WTC11 (cell line): ENCODE data around the gene RAET1E. TPM values are rescaled to one million over a fixed set of nuclear protein-coding genes. Genes with fewer than 3 reads are reported as not detected.

Source experiments
- ATAC-seq: fragments of 200-7000 bp; cut with Tn5 transposase; 2 replicates; pipeline ENCODE4 v1.10.0; 2021; ENCODE audit warnings: mild to moderate bottlenecking, moderate library complexity
- CTCF ChIA-PET: fragments of 300-600 bp; sonication (Branson Sonifier 250); formaldehyde crosslinking; loops from one replicate; lab custom pipeline; 2021; ENCODE audit warnings: antibody characterized with exemption; lab: Charles Lee
- POLR2A ChIA-PET: fragments of 350-600 bp; sonication (Branson Sonifier 250); formaldehyde crosslinking; loops from one replicate; lab custom pipeline; 2021; ENCODE audit warnings: antibody characterized with exemption; lab: Charles Lee
- DNase-seq: peaks from one replicate; pipeline ENCODE4 v3.0.0; 2021; ENCODE audit warnings: low spot score
- H3K27ac Mint-ChIP-seq: 2 replicates; pipeline ENCODE4 v1.8.0; 2021; ENCODE audit warnings: mixed read lengths
- H3K27me3 Mint-ChIP-seq: 2 replicates; pipeline ENCODE4 v1.8.0; 2021; ENCODE audit warnings: low read depth, mild to moderate bottlenecking, moderate library complexity, mixed read lengths
- H3K36me3 Mint-ChIP-seq: 2 replicates; pipeline ENCODE4 v1.8.0; 2021; ENCODE audit warnings: mixed read lengths
- H3K4me1 Mint-ChIP-seq: 2 replicates; pipeline ENCODE4 v1.8.0; 2022; ENCODE audit warnings: mixed read lengths
- H3K4me3 Mint-ChIP-seq: 2 replicates; pipeline ENCODE4 v1.8.0; 2021; ENCODE audit warnings: mild to moderate bottlenecking, moderate library complexity, mixed read lengths
- H3K9me3 Mint-ChIP-seq: 2 replicates; pipeline ENCODE4 v1.8.0; 2021; ENCODE audit warnings: mixed read lengths
- CBFB ChIP-seq: sonication (generic); formaldehyde crosslinking; IDR thresholded peaks from 2 replicates; pipeline ENCODE4 v1.8.1; 2022; ENCODE audit warnings: mild to moderate bottlenecking, low read depth, missing genetic modification reagents
- EMX1 ChIP-seq: fragments of 250-450 bp; sonication (Bioruptor Pico); IDR thresholded peaks from 2 replicates; pipeline ENCODE4 v1.8.0; 2021; ENCODE audit warnings: mild to moderate bottlenecking
- ETV6 ChIP-seq: sonication (generic); formaldehyde crosslinking; IDR thresholded peaks from 2 replicates; pipeline ENCODE4 v1.8.1; 2022; ENCODE audit warnings: mild to moderate bottlenecking, missing genetic modification reagents
- FOXJ3 ChIP-seq: sonication (generic); formaldehyde crosslinking; IDR thresholded peaks from 2 replicates; pipeline ENCODE4 v1.9.0; 2021; ENCODE audit warnings: missing genetic modification reagents, mild to moderate bottlenecking, borderline replicate concordance
- GTF2I ChIP-seq: fragments of 250-450 bp; sonication (Bioruptor Pico); conservative IDR thresholded peaks from 2 replicates; pipeline ENCODE4 v1.4.0; 2021; ENCODE audit warnings: mild to moderate bottlenecking
- MLX ChIP-seq: sonication (generic); formaldehyde crosslinking; IDR thresholded peaks from 2 replicates; pipeline ENCODE4 v1.8.1; 2023; ENCODE audit warnings: mild to moderate bottlenecking, missing genetic modification reagents, moderate library complexity
- MYBL2 ChIP-seq: sonication (generic); formaldehyde crosslinking; IDR thresholded peaks from 2 replicates; pipeline ENCODE4 v1.8.1; 2023; ENCODE audit warnings: mild to moderate bottlenecking, moderate library complexity, missing genetic modification reagents
- NR1H2 ChIP-seq: sonication (generic); formaldehyde crosslinking; IDR thresholded peaks from 2 replicates; pipeline ENCODE4 v1.9.0; 2021; ENCODE audit warnings: mild to moderate bottlenecking, moderate library complexity, missing genetic modification reagents
- NR3C1 ChIP-seq: sonication (generic); formaldehyde crosslinking; conservative IDR thresholded peaks from 2 replicates; pipeline ENCODE4 v1.8.1; 2023; ENCODE audit warnings: low read depth, mild to moderate bottlenecking, missing genetic modification reagents
- RELA ChIP-seq: sonication (generic); formaldehyde crosslinking; IDR thresholded peaks from 2 replicates; pipeline ENCODE4 v1.8.1; 2022; ENCODE audit warnings: missing genetic modification reagents, mild to moderate bottlenecking, borderline replicate concordance
- SMAD3 ChIP-seq: sonication (generic); formaldehyde crosslinking; IDR thresholded peaks from 2 replicates; pipeline ENCODE4 v1.8.0; 2022; ENCODE audit warnings: missing genetic modification reagents, mild to moderate bottlenecking, borderline replicate concordance
- ZNF121 ChIP-seq: sonication (generic); formaldehyde crosslinking; IDR thresholded peaks from 2 replicates; pipeline ENCODE4 v1.8.0; 2023; ENCODE audit warnings: missing genetic modification reagents
- ZNF138 ChIP-seq: sonication (generic); formaldehyde crosslinking; conservative IDR thresholded peaks from 2 replicates; pipeline ENCODE4 v1.8.1; 2022; ENCODE audit warnings: mild to moderate bottlenecking, moderate library complexity, missing genetic modification reagents
- ZNF219 ChIP-seq: sonication (generic); formaldehyde crosslinking; IDR thresholded peaks from 2 replicates; pipeline ENCODE4 v1.8.0; 2023; ENCODE audit warnings: missing genetic modification reagents, mild to moderate bottlenecking, borderline replicate concordance
- ZNF423 ChIP-seq: fragments of 250-450 bp; sonication (Bioruptor Pico); IDR thresholded peaks from 2 replicates; pipeline ENCODE4 v2.1.2; 2022; ENCODE audit warnings: mild to moderate bottlenecking, moderate library complexity
- ZNF425 ChIP-seq: fragments of 250-450 bp; sonication (Bioruptor Pico); conservative IDR thresholded peaks from 2 replicates; pipeline ENCODE4 v1.9.0; 2021; ENCODE audit warnings: mild to moderate bottlenecking
- total RNA-seq: library from RNA; stranded (reverse); gene quantifications from 3 replicates; pipeline ENCODE4 v1.2.3, GENCODE V29; 2021
- TF ChIP-seq, protein P1 (sequence below): sonication (generic); formaldehyde crosslinking; IDR thresholded peaks from 2 replicates; pipeline ENCODE4 v1.8.0; 2022; ENCODE audit warnings: mild to moderate bottlenecking, missing genetic modification reagents
- TF ChIP-seq, protein P2 (sequence below): sonication (generic); formaldehyde crosslinking; IDR thresholded peaks from 2 replicates; pipeline ENCODE4 v1.8.0; 2023; ENCODE audit warnings: mild to moderate bottlenecking, missing genetic modification reagents
- TF ChIP-seq, protein P3 (sequence below): sonication (generic); formaldehyde crosslinking; IDR thresholded peaks from 2 replicates; pipeline ENCODE4 v1.8.1; 2023; ENCODE audit warnings: mild to moderate bottlenecking, missing genetic modification reagents, moderate library complexity
- TF ChIP-seq, protein P4 (sequence below): sonication (generic); formaldehyde crosslinking; IDR thresholded peaks from 2 replicates; pipeline ENCODE4 v1.8.1; 2023; ENCODE audit warnings: mild to moderate bottlenecking, missing genetic modification reagents

Gene RAET1E
- total RNA-seq, 1 experiment from 2014 or later = not detected

DNA sequence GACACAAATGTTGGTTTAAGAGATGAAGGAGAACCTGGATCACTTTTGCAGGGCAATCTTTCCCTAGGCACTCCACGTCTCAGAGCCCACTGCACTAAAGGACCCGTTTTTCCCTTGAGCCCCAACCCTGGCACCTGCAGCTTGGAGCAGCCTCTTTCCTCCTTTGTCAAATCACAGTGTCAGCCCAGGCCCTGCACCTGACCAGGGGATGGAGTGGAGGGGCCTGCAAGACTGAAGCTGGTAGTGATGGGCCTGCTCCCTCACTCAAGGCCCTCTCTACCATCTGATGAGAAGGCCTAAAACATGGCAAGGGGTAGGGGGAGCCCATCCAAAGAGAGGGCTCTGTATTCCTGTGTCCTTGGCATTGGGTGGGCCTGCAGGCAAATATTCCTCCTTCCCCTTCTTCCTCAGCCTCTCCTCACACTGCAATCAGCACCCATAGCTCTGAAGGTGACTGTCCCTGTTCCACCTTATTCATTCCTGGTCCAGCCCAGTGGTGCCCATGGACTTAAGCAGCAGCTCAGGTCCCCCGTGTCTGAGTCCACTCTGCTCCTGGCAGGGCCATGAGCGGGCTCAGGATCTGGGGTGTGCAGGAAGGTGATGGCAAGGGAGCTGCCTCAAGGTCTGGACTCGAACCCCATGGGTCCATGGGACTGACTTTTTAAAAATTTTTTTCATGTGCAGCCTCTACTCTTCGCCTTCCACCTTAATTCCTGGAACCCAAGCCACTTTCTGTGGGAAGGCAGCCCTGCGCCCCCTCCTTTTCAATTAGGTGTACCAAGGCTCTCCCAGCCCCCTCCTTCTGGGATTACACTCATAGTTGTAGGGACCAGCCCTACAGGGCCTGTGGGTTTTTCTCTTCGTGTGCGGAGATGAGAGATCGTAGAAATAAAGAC lies 18.3 kb upstream of the RAET1E start:
- no peak overlapping the region for H3K4me3 Mint-ChIP-seq
- no peaks in the 10 kb centered on the region for H3K9me3 Mint-ChIP-seq
- DNase-seq (no peak), ATAC-seq (no peak)
- H3K36me3 Mint-ChIP-seq = no peaks in the 10 kb centered on the region
- TF ChIP-seq CBFB (no peak), SMAD3 (CRISPR knock-in tag) (no peak), ZNF219 (no peak), FOXJ3 (CRISPR knock-in tag) (no peak), NR3C1 (CRISPR knock-in tag) (no peak), RELA (CRISPR knock-in tag) (no peak), MLX (CRISPR knock-in tag) (no peak), EMX1 (CRISPR knock-in tag) (no peak), ZNF425 (CRISPR knock-in tag) (no peak), NR1H2 (CRISPR knock-in tag) (no peak), ETV6 (CRISPR knock-in tag) (no peak), ZNF121 (CRISPR knock-in tag) (no peak), ZNF423 (no peak), ZNF138 (no peak), MYBL2 (CRISPR knock-in tag) (no peak), GTF2I (CRISPR knock-in tag) (no peak)
- TF ChIP-seq, protein P1, sequence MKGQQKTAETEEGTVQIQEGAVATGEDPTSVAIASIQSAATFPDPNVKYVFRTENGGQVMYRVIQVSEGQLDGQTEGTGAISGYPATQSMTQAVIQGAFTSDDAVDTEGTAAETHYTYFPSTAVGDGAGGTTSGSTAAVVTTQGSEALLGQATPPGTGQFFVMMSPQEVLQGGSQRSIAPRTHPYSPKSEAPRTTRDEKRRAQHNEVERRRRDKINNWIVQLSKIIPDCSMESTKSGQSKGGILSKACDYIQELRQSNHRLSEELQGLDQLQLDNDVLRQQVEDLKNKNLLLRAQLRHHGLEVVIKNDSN (CRISPR knock-in tag) = no peak
- TF ChIP-seq, protein P2, sequence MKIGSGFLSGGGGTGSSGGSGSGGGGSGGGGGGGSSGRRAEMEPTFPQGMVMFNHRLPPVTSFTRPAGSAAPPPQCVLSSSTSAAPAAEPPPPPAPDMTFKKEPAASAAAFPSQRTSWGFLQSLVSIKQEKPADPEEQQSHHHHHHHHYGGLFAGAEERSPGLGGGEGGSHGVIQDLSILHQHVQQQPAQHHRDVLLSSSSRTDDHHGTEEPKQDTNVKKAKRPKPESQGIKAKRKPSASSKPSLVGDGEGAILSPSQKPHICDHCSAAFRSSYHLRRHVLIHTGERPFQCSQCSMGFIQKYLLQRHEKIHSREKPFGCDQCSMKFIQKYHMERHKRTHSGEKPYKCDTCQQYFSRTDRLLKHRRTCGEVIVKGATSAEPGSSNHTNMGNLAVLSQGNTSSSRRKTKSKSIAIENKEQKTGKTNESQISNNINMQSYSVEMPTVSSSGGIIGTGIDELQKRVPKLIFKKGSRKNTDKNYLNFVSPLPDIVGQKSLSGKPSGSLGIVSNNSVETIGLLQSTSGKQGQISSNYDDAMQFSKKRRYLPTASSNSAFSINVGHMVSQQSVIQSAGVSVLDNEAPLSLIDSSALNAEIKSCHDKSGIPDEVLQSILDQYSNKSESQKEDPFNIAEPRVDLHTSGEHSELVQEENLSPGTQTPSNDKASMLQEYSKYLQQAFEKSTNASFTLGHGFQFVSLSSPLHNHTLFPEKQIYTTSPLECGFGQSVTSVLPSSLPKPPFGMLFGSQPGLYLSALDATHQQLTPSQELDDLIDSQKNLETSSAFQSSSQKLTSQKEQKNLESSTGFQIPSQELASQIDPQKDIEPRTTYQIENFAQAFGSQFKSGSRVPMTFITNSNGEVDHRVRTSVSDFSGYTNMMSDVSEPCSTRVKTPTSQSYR (CRISPR knock-in tag) = no peak
- TF ChIP-seq, protein P3, sequence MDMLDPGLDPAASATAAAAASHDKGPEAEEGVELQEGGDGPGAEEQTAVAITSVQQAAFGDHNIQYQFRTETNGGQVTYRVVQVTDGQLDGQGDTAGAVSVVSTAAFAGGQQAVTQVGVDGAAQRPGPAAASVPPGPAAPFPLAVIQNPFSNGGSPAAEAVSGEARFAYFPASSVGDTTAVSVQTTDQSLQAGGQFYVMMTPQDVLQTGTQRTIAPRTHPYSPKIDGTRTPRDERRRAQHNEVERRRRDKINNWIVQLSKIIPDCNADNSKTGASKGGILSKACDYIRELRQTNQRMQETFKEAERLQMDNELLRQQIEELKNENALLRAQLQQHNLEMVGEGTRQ (CRISPR knock-in tag) = no peak
- TF ChIP-seq, protein P4, sequence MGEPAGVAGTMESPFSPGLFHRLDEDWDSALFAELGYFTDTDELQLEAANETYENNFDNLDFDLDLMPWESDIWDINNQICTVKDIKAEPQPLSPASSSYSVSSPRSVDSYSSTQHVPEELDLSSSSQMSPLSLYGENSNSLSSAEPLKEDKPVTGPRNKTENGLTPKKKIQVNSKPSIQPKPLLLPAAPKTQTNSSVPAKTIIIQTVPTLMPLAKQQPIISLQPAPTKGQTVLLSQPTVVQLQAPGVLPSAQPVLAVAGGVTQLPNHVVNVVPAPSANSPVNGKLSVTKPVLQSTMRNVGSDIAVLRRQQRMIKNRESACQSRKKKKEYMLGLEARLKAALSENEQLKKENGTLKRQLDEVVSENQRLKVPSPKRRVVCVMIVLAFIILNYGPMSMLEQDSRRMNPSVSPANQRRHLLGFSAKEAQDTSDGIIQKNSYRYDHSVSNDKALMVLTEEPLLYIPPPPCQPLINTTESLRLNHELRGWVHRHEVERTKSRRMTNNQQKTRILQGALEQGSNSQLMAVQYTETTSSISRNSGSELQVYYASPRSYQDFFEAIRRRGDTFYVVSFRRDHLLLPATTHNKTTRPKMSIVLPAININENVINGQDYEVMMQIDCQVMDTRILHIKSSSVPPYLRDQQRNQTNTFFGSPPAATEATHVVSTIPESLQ = no peak
- ChIA-PET CTCF (interaction anchor here (0.9 to 1.5 kb wide), 4 partner anchors 13 to 100 kb away, joined by 3 to 14 read pairs (median 4); no protein-coding TSS in a partner anchor), POLR2A (interaction anchor here (1.3 kb wide), 1 partner anchor 52 kb away, joined by 3 read pairs; the partner anchor contains the start of gene LRP11)
- H3K27me3 Mint-ChIP-seq = peaks cover 59% of the 10 kb centered on the region
- no peak overlapping the region for H3K27ac Mint-ChIP-seq
- H3K4me1 Mint-ChIP-seq = no peaks in the 10 kb centered on the region
